Measurements from ENCODE around the gene KCNJ12.

The KCNJ12 gene

GRCh38 chr17:21368545-21369246 lies 7.5 kb upstream of the KCNJ12 start:
- no peak for DNase-seq (ENCODE audit: low spot score)

- no peak for DNase-seq (ENCODE audit: low spot score)
Observed at GRCh38 chr17:21369395-21369794, 6.8 kb upstream of the KCNJ12 start.

GRCh38 chr17:21370430-21370829 lies 5.7 kb upstream of the KCNJ12 start:
- no peak for DNase-seq (ENCODE audit: low spot score)

GRCh38 chr17:21371511-21372081 lies 4.6 kb upstream of the KCNJ12 start:
- no peak for DNase-seq (ENCODE audit: low spot score)

GRCh38 chr17:21372256-21372954 lies 3.8 kb upstream of the KCNJ12 start:
- no peak for DNase-seq (ENCODE audit: low spot score)

GRCh38 chr17:21373036-21373435 lies 3.1 kb upstream of the KCNJ12 start:
- DNase-seq (ENCODE audit: low spot score) = no peak

GRCh38 chr17:21373696-21374440 lies 2.3 kb upstream of the KCNJ12 start:
- no peak for DNase-seq (ENCODE audit: low spot score)

- no peak for DNase-seq (ENCODE audit: low spot score)
Observed at GRCh38 chr17:21374441-21375161, 1.6 kb upstream of the KCNJ12 start.

GRCh38 chr17:21375162-21375560 lies 996 bp upstream of the KCNJ12 start:
- no peak for DNase-seq (ENCODE audit: low spot score)

GRCh38 chr17:21375757-21376080 lies 438 bp upstream of the KCNJ12 start:
- DNase-seq (ENCODE audit: low spot score) = no peak

GRCh38 chr17:21376759-21377690 lies 868 bp downstream of the KCNJ12 start:
- no peak for DNase-seq (ENCODE audit: low spot score)

- no peak for DNase-seq (ENCODE audit: low spot score)
Observed at GRCh38 chr17:21377705-21378396, 1.7 kb downstream of the KCNJ12 start.

- no peak for DNase-seq (ENCODE audit: low spot score)
Observed at GRCh38 chr17:21378553-21378952, 2.4 kb downstream of the KCNJ12 start.

GRCh38 chr17:21379080-21379711 lies 3.0 kb downstream of the KCNJ12 start:
- DNase-seq (ENCODE audit: low spot score) = no peak

GRCh38 chr17:21380659-21381058 lies 4.5 kb downstream of the KCNJ12 start:
- no peak for DNase-seq (ENCODE audit: low spot score)

GRCh38 chr17:21381076-21381706 lies 5.0 kb downstream of the KCNJ12 start:
- no peak for DNase-seq (ENCODE audit: low spot score)

- DNase-seq (ENCODE audit: low spot score) = no peak
Observed at GRCh38 chr17:21382560-21383495, 6.7 kb downstream of the KCNJ12 start.

- DNase-seq (ENCODE audit: low spot score) = no peak
Observed at GRCh38 chr17:21385281-21385845, 9.2 kb downstream of the KCNJ12 start.

Measured in activated CD4-positive, alpha-beta T cell treated with anti-CD3 and anti-CD28 coated beads, Interleukin-2, Interleukin-4, amounts not matched to agents 100 ng/mL and 50 ng/mL, durations not matched to agents 16 hours and 8 hours (primary cell).